D721Med (cell line): ENCODE results near the gene RMRP.

Experiments
- DNase-seq: peaks from one replicate; pipeline ENCODE4 v3.0.0; 2011; ENCODE audit warnings: low spot score; ENCODE audit not compliant: insufficient read length
- FAIRE-seq: peaks from 2 replicates; lab custom pipeline; 2011; peaks lifted over from hg19 to GRCh38; lab: Jason Lieb, UNC
- TF ChIP-seq, protein P1 (sequence below): IDR thresholded peaks from 2 replicates; pipeline ENCODE4 v1.5.1; 2012; ENCODE audit warnings: mild to moderate bottlenecking, control low read depth; ENCODE audit not compliant: insufficient read depth; ENCODE audit errors: missing control alignments

The RMRP gene

DNA sequence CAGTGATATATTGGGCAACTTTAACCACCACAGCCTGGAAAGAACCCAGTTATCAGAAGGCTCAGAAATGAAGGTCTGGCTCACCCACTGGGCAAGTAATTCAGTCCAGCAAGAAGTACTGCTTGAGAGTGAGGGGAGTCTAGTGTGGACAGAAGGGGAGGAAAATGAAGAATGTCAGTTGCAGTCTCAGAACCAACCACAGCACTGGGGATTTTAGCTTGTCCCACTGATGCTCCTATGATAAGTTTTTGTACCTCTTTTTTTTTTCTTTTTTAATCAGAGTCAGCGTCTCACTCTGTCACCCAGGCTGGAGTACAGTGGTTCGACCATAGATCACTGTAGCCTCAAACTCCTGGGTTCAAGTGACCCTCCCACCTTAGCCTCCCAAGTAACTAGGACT lies 30.2 kb downstream of the RMRP start:
- TF ChIP-seq, protein P1, sequence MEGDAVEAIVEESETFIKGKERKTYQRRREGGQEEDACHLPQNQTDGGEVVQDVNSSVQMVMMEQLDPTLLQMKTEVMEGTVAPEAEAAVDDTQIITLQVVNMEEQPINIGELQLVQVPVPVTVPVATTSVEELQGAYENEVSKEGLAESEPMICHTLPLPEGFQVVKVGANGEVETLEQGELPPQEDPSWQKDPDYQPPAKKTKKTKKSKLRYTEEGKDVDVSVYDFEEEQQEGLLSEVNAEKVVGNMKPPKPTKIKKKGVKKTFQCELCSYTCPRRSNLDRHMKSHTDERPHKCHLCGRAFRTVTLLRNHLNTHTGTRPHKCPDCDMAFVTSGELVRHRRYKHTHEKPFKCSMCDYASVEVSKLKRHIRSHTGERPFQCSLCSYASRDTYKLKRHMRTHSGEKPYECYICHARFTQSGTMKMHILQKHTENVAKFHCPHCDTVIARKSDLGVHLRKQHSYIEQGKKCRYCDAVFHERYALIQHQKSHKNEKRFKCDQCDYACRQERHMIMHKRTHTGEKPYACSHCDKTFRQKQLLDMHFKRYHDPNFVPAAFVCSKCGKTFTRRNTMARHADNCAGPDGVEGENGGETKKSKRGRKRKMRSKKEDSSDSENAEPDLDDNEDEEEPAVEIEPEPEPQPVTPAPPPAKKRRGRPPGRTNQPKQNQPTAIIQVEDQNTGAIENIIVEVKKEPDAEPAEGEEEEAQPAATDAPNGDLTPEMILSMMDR: no peak
- no peak for DNase-seq
- no peak for FAIRE-seq

DNA sequence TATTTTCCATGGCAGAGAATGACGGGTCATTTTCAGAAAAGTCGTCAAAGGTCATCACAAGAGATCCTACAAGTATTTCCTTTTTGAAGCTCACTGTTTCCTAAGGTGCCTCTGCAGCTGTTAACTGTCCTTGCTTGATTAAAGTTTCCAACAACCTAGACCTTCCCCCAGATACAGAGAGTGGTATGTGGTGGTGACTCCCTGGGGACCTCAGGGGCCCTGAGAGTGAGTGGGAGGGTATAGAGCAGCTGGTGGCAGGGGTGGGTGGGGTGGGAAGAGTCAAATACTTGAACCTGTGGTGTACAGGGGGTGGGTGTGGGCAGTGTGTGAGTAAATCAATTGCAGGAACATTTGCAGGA lies 38.0 kb downstream of the RMRP start:
- DNase-seq (no peak), FAIRE-seq (no peak)
- TF ChIP-seq, protein P1: no peak

DNA sequence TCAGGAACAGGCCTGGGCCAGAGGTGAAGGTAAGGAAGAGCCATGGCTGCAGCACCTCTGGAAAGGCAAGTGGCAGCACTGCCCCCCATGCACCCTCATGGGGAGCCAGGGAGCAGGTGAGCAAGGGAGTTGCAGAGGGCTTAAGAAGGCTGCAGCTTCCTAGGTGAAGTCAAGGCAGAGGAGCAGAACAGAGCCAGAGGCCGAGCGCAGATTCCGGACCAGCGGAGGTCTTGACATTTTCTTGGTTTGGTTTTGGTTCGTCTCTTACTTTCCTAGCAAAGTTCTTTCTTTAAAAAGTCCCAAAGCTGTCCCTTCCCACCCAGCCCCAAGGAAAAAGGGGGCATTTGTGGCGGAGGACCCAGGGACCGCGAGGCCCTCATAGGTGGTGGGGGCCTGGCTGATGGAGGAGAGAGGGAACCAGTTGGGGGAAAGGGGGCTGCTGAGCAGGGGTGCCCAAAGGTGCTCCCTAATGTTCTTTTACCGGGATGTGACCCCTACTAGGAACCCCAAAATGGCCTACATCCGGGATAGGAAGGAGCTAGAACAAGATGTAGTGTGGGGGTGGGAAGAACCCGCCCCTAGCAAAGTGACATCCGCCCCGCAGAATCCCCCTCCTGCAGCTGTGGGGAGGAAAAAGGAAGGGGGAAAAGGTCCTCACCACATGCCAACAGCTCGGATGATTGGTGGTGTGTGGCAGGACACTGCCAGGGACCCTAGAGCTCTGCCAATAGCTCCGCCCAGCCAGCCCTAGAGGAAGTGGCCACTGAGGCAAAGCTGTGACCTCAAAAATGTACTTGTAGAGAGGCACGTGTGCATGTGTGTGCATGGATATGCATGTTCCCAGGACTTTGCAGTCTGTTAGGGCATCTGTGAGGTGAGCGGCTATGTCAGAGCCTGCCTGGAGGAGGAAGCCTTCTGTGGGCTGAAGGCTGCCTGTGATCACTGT lies 38.7 kb downstream of the RMRP start:
- TF ChIP-seq, protein P1: no peak
- no peak for FAIRE-seq
- no peak for DNase-seq

DNA sequence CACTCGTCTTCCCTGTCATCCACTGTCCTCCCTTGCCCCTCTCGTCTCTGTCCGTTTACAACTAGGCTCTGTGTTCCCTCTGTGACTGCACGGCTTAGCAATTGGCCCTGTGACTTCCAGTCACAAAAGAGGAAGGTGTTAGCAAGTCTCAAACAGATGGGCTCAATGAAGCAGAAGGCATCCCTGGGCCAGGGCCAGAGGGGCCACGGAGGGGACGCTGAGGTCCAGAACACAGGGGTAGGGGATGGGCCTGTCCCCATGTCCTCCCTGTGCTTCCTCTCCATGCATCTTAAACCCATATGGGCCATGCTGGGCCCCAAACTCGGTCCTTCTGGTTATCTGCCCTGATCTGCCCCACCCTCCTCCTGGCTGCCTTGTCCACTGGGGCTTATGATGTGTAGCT lies 39.5 kb downstream of the RMRP start, which contains the start of gene CD72:
Gene CD72, minus strand, starts transcription at position 89 of the 403 bp plus-strand sequence. CDS start 110 bp downstream, outside the sequence.
- DNase-seq (no peak), FAIRE-seq (no peak)
- TF ChIP-seq, protein P1: no peak

DNA sequence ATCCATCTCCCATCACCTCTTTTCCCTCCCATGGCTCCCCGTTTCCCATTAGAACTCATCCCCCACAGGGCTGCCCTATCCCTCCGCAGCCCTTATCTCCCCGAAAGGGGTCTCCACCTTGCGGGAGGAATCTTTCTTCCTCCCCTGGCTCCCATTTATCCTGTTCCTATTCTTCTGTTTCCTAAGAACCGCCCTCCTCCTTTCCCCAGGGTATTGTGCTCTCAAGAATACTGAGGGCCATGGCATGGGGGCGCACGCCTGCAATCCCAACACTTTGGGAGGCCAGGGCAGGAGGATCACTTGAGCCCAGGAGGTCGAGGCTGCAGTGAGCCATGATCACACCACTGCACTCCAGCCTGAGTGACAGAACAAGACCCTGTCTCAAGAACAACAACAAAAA lies 40.3 kb downstream of the RMRP start:
- DNase-seq (no peak), FAIRE-seq (no peak)
- TF ChIP-seq, protein P1: no peak

DNA sequence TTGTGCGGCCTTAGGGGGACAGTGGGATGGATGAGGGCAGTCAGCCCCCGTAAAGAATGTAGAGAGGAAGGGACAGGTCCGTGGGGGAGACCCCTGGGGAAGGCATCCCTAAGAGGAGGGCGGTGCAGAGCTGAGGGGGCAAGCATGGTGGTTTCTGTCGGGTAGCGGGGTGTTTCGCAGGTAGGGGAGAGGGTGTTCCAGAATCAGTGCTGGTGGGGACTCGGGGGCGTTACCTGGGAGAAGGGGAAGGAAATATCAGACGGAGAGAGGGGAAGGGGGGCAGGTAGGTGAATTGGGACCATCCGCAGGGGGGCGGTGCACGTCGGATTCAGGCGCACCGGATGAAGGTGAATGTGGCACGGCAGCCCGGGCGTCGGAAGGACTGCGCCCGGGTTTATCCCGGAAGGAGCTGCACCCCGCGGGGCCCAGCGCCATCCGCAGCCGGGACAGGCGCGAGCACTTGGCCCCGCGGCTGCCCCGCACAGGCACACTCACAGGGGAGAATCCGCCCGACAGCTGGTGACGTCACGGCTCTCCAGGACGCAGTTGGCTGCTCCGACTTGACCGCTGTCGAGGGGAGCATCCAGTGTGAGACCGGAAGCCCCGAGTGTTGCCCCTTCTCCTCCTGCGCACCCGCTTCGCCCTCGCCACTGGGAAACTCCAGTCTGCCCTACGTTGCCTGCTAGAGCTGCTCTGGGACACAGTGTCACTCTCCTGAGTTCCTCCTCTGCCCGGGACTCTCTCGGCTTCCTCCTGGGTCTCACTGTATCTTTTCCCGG lies 40.9 kb downstream of the RMRP start:
- TF ChIP-seq, protein P1: no peak
- DNase-seq (peak; percentile 62), FAIRE-seq (no peak)
